Erythroblast (primary cell): Measurements from ENCODE around the gene SORCS3.

Experiments used
- GATA1 ChIP-seq: IDR thresholded peaks from 2 replicates; pipeline ENCODE4 v1.6.1; 2011; ENCODE audit warnings: low read depth, mild to moderate bottlenecking, control low read depth, low read length, moderate library complexity
- POLR2A ChIP-seq: IDR thresholded peaks from 2 replicates; pipeline ENCODE4 v1.6.1; 2011; ENCODE audit warnings: mild to moderate bottlenecking, low read length

- no peak for TF ChIP-seq POLR2A
- no peak for TF ChIP-seq GATA1
Observed at GRCh38 chr10:104906112-104906511, 265.0 kb downstream of the SORCS3 start.
